Lung (tissue), 12 donors: Measurements from ENCODE around the gene DHRS7C. TPM values are rescaled to one million over a fixed set of nuclear protein-coding genes. Genes with fewer than 3 reads are reported as not detected.

Experiments
- ATAC-seq: fragments of 200-7000 bp; cut with Tn5 transposase; one replicate; pipeline ENCODE4 v1.9.1; 2020; ENCODE audit warnings: moderate number of reproducible peaks; ENCODE audit not compliant: insufficient read depth, low FRiP score
- DNase-seq, 3 donors: peaks; one replicate each; pipeline ENCODE4 v3.0.0-alpha.2; 2013 to 2017
- H3K27ac ChIP-seq, 2 donors: one replicate each; pipeline ENCODE4 v1.5.1; 2013; ENCODE audit warnings: mild to moderate bottlenecking in 2 of 2, moderate library complexity in 2 of 2, control low read depth in 1 of 2, inconsistent platforms in 1 of 2, low read depth in 1 of 2, low read length in 1 of 2
- H3K27me3 ChIP-seq, 3 donors: one replicate each; pipeline ENCODE4 v1.5.1; 2013; ENCODE audit warnings: low read length in 2 of 3; ENCODE audit not compliant: control insufficient read depth in 3 of 3, insufficient read depth in 3 of 3
- H3K36me3 ChIP-seq, 4 donors: one replicate each; pipeline ENCODE4 v1.5.1; 2013; ENCODE audit warnings: low read length in 4 of 4, mild to moderate bottlenecking in 1 of 4, moderate library complexity in 1 of 4; ENCODE audit not compliant: control insufficient read depth in 4 of 4, insufficient read depth in 4 of 4
- H3K4me1 ChIP-seq, 5 donors: one replicate each; pipeline ENCODE4 v1.5.1; 2013; ENCODE audit warnings: low read length in 5 of 5, mild to moderate bottlenecking in 2 of 5, moderate library complexity in 1 of 5; ENCODE audit not compliant: control insufficient read depth in 5 of 5, insufficient read depth in 5 of 5
- H3K4me3 ChIP-seq: one replicate; pipeline ENCODE4 v1.5.1; 2013; ENCODE audit warnings: mild to moderate bottlenecking, control low read depth, moderate library complexity
- H3K9ac ChIP-seq, 2 donors: one replicate each; pipeline ENCODE4 v1.5.1; 2013; ENCODE audit warnings: low read length in 2 of 2, control low read depth in 1 of 2; ENCODE audit not compliant: insufficient read depth in 1 of 2
- H3K9me3 ChIP-seq, 4 donors: one replicate each; pipeline ENCODE4 v1.5.1; 2013; ENCODE audit warnings: low read length in 3 of 4, mild to moderate bottlenecking in 1 of 4, moderate library complexity in 1 of 4; ENCODE audit not compliant: control insufficient read depth in 4 of 4, insufficient read depth in 3 of 4
- WGBS, 2 donors: extraction: QIAGEN DNeasy Blood & Tissue Kit; methylation state at CpG; one replicate each; pipeline ENCODE4 v1.1.7; 2013; 5-methylcytosine and 5-hydroxymethylcytosine counted together
- polyA plus RNA-seq, 2 donors: library from polyadenylated mRNA; stranded (reverse); fragments of 200-250 nt; gene quantifications; one replicate each; pipeline ENCODE4 v1.2.1, GENCODE V29; 2013
- total RNA-seq, 2 donors: library from RNA; depleted of rRNA in 1 of 2; stranded (reverse); fragments of >200 nt in 1 of 2; gene quantifications; one replicate each; pipeline ENCODE4 v1.2.1, GENCODE V29; 2014 to 2021
- TF ChIP-seq, protein P1 (sequence below): IDR thresholded peaks from 2 replicates; pipeline ENCODE4 v1.5.1; 2012; ENCODE audit warnings: mild to moderate bottlenecking; ENCODE audit errors: control extremely low read depth, extremely low read depth
- donor health status: control.
- donor health status: control.
- donor health status: Bipolar disorder and iron deficiency.
- donor health status: healthy.
- donor health status: DM: yes; HTN: yes; CAD: no.

DHRS7C gene
- total and polyA plus RNA-seq, 4 donors, result not detected

DNA sequence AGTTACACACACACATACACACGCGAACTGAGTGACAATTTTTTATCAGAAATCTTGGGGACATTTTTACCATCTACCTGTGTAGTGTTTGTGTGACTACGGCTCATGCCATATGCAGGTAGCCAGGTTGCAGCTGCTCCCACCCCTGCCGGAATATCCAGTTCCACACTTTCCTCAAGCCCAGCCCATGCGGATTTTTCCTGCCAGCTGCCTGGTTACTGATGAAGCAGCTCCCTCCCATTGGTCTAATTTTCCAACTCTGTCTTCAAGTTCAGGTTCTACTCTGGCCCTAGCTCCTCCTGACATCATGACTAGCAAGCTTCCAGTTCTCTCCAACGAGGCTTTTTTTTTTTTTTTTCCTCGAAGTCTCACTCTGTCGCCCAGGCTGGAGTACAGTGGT, 25.7 kb upstream of the DHRS7C start:
- no peaks in the 10 kb centered on the region for H3K4me1 ChIP-seq
- WGBS, 2 donors, result 50 to 63% methylated on average over 8 of the region's 8 CpGs
- H3K4me3 ChIP-seq, result no peak overlapping the region
- no peak for ATAC-seq
- no peaks in the 10 kb centered on the region for H3K36me3 ChIP-seq
- TF ChIP-seq, protein P1, sequence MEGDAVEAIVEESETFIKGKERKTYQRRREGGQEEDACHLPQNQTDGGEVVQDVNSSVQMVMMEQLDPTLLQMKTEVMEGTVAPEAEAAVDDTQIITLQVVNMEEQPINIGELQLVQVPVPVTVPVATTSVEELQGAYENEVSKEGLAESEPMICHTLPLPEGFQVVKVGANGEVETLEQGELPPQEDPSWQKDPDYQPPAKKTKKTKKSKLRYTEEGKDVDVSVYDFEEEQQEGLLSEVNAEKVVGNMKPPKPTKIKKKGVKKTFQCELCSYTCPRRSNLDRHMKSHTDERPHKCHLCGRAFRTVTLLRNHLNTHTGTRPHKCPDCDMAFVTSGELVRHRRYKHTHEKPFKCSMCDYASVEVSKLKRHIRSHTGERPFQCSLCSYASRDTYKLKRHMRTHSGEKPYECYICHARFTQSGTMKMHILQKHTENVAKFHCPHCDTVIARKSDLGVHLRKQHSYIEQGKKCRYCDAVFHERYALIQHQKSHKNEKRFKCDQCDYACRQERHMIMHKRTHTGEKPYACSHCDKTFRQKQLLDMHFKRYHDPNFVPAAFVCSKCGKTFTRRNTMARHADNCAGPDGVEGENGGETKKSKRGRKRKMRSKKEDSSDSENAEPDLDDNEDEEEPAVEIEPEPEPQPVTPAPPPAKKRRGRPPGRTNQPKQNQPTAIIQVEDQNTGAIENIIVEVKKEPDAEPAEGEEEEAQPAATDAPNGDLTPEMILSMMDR, result no peak
- DNase-seq, result peak; percentile 60 to 79 (median 63)
- peaks cover 0 to 5% (median 0%) of the 10 kb centered on the region in 3 donors for H3K27me3 ChIP-seq
- peaks cover 0 to 4% (median 0%) of the 10 kb centered on the region in 4 donors for H3K9me3 ChIP-seq
- H3K27ac ChIP-seq, result no peak overlapping the region
- no peak overlapping the region for H3K9ac ChIP-seq

DNA sequence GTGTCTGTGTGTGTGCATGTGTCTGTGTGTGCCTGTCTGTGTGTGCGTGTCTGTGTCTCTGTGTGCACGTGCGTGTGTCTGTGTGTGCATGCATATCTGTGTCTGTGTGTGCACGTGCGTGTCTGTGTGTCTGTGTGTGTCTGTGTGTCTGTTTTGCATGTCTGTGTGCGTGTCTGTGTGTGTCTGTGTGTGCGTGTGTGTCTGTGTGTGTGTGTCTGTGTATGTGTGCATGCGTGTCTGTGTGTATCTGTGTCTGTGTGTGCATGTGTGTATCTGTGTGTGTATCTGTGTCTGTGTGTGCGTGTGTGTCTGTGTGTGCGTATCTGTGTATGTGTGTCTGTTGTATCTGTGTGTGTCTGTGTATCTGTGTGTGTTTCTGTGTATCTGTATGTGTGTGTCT, 25.1 kb upstream of the DHRS7C start:
- ATAC-seq, result no peak
- TF ChIP-seq, protein P1, result no peak
- Histone ChIP-seq H3K27me3 (peaks cover 0 to 5% (median 0%) of the 10 kb centered on the region in 3 donors), H3K9ac (no peak overlapping the region), H3K27ac (no peak overlapping the region), H3K4me3 (no peak overlapping the region), H3K36me3 (no peaks in the 10 kb centered on the region), H3K9me3 (peaks cover 0 to 4% (median 0%) of the 10 kb centered on the region in 4 donors), H3K4me1 (no peaks in the 10 kb centered on the region)
- no peak for DNase-seq
- 82 to 90% methylated on average over 10 of the region's 10 CpGs for WGBS, 2 donors

GRCh38 chr17:9814337-9814945, 23.0 kb upstream of the DHRS7C start:
- DNase-seq (no peak), ATAC-seq (no peak)
- whole genome bisulfite sequencing, 2 donors, result 87 to 92% methylated on average over 14 of the region's 14 CpGs
- Histone ChIP-seq H3K9ac (no peak overlapping the region), H3K9me3 (peaks cover 0 to 5% (median 0%) of the 10 kb centered on the region in 4 donors), H3K27me3 (peaks cover 0 to 5% (median 0%) of the 10 kb centered on the region in 3 donors), H3K27ac (no peak overlapping the region), H3K4me1 (peaks cover 0 to 6% (median 0%) of the 10 kb centered on the region in 5 donors), H3K36me3 (no peaks in the 10 kb centered on the region), H3K4me3 (no peak overlapping the region)
- TF ChIP-seq, protein P1, result no peak

DNA sequence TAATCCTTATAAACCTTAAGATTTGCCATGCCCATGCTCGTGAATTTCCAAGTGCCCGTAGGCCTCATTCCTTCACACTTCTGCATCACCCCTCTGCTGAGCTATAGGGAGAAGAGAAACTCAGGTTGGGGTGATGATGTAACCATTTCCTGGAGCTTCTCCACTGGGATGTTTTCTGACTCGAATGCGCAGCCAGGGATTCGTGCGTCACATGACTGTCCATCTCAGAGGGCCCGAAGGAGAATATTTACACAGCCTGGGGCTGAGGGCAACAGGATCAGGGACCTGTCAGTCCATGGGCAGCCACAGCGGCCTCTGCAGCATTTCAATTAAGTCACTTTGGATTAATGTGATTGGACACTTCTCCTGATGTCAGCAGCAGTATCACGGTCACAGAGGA, 21.8 kb upstream of the DHRS7C start:
- TF ChIP-seq, protein P1, result no peak
- no peak overlapping the region for H3K4me3 ChIP-seq
- H3K36me3 ChIP-seq, result no peaks in the 10 kb centered on the region
- DNase-seq (no peak), ATAC-seq (no peak)
- H3K9ac ChIP-seq, result no peak overlapping the region
- 76 to 87% methylated on average over 9 of the region's 9 CpGs for WGBS, 2 donors
- peaks cover 0 to 6% (median 0%) of the 10 kb centered on the region in 5 donors for H3K4me1 ChIP-seq
- peaks cover 0 to 7% (median 0%) of the 10 kb centered on the region in 4 donors for H3K9me3 ChIP-seq
- H3K27ac ChIP-seq, result no peak overlapping the region
- peaks cover 0 to 5% (median 0%) of the 10 kb centered on the region in 3 donors for H3K27me3 ChIP-seq
